K562 (cell line): ENCODE measurements around the gene EDARADD. TPM values are rescaled to one million over a fixed set of nuclear protein-coding genes. Genes with fewer than 3 reads are reported as not detected.

ENCODE experiments used
- ELF1 ChIP-seq: fragments of 200-800 bp; sonication (Bioruptor generic); IDR thresholded peaks from 2 replicates; pipeline ENCODE4 v1.6.1; 2016; ENCODE audit warnings: missing genetic modification characterization, missing compliant biosample characterization
- JUND ChIP-seq, 2 experiments: IDR thresholded peaks; 2 replicates in 1 of 2; 3 replicates in 1 of 2; pipeline ENCODE4 v1.6.1; 2011; ENCODE audit warnings: borderline replicate concordance in 2 of 2, low read depth in 2 of 2, low read length in 2 of 2, improper control_type of control experiment in 1 of 2, missing biosample characterization in 1 of 2, missing genetic modification characterization in 1 of 2, missing genetic modification reagents in 1 of 2
- NR2C1 ChIP-seq, 2 experiments: fragments of 450-650 bp; IDR thresholded peaks; 2 replicates each; pipeline ENCODE4 v1.6.1; 2017; ENCODE audit warnings: mild to moderate bottlenecking in 2 of 2, antibody characterized with exemption in 1 of 2, inconsistent platforms in 1 of 2, missing compliant biosample characterization in 1 of 2, missing genetic modification characterization in 1 of 2
- NR4A1 ChIP-seq, 2 experiments: fragments of 250-450 bp in 1 of 2; fragments of 450-650 bp in 1 of 2; sonication (Bioruptor Pico) in 1 of 2; IDR thresholded peaks; 2 replicates each; pipeline versions ENCODE4 v1.4.0 to v1.6.1; 2016 to 2020; ENCODE audit warnings: mild to moderate bottlenecking in 2 of 2, missing compliant biosample characterization in 1 of 2, missing genetic modification characterization in 1 of 2, moderate library complexity in 1 of 2
- SIRT6 ChIP-seq: IDR thresholded peaks from one replicate; pipeline ENCODE4 v1.6.1; 2012; ENCODE audit warnings: low read depth, mild to moderate bottlenecking, control low read depth, inconsistent platforms, low read length, moderate library complexity
- SMARCA4 ChIP-seq: fragments of 450-650 bp; IDR thresholded peaks from 2 replicates; pipeline ENCODE4 v1.6.1; 2016
- SPI1 ChIP-seq: IDR thresholded peaks from 2 replicates; pipeline ENCODE4 v1.6.1; 2011; ENCODE audit warnings: low read depth, low read length, control low read depth, borderline replicate concordance
- TRIM24 ChIP-seq, 2 experiments: fragments of 450-650 bp; IDR thresholded peaks; 2 replicates each; pipeline ENCODE4 v1.6.1; 2016
- U2AF1 ChIP-seq: fragments of 200-400 bp; formaldehyde crosslinking; optimal IDR thresholded peaks from 2 replicates; pipeline ENCODE3; 2017; ENCODE audit warnings: mild to moderate bottlenecking, low read depth, low read length, moderate library complexity
- ZKSCAN8 ChIP-seq: fragments of 200-800 bp; sonication (Bioruptor generic); IDR thresholded peaks from 2 replicates; pipeline ENCODE4 v1.6.1; 2016; ENCODE audit warnings: missing genetic modification characterization, missing compliant biosample characterization
- ZNF3 ChIP-seq: fragments of 250-450 bp; sonication (Bioruptor Pico); IDR thresholded peaks from 2 replicates; pipeline ENCODE4 v1.5.0; 2021; ENCODE audit warnings: mild to moderate bottlenecking, moderate library complexity
- polyA plus RNA-seq, 8 experiments: library from polyadenylated mRNA; depleted of rRNA in 4 of 8; stranded (reverse) in 5 of 8; unstranded in 3 of 8; fragments of >200 nt; fragmentation: Nextera tagmentation in 2 of 8; fragmentation: Illumina TruSeq in 1 of 8; extraction: Ambion mirVana in 2 of 8; extraction: Trizol in 1 of 8; gene quantifications; 2 replicates each; pipeline versions ENCODE4 v1.2.1 to v1.2.3, GENCODE V29; 2011 to 2014; ENCODE audit warnings: inconsistent platforms in 1 of 8, missing spikeins in 1 of 8
- total RNA-seq, 7 experiments: library from RNA; depleted of rRNA in 6 of 7; stranded (reverse); fragments of >200 nt in 6 of 7; fragmentation: Illumina TruSeq in 2 of 7; extraction: Trizol in 2 of 7; gene quantifications; 2 replicates each; pipeline versions ENCODE4 v1.2.1 to v1.2.3, GENCODE V29; 2011 to 2021; ENCODE audit warnings: low replicate concordance in 1 of 7
- TF ChIP-seq, protein P1 (sequence below): fragments of 250-450 bp; sonication (Bioruptor Pico); IDR thresholded peaks from 2 replicates; pipeline ENCODE4 v1.8.0; 2022; ENCODE audit warnings: inconsistent platforms
- TF ChIP-seq, protein P2 (sequence below): sonication (generic); formaldehyde crosslinking; IDR thresholded peaks from 2 replicates; pipeline ENCODE4 v1.8.1; 2023; ENCODE audit warnings: mild to moderate bottlenecking, missing genetic modification reagents
- TF ChIP-seq, protein P3 (sequence below), 2 experiments: fragments of 450-650 bp; formaldehyde crosslinking in 1 of 2; IDR thresholded peaks; 2 replicates each; pipeline versions ENCODE4 v1.4.0 to v1.6.1; 2014 to 2020; ENCODE audit warnings: mild to moderate bottlenecking in 2 of 2, borderline replicate concordance in 1 of 2, low read depth in 1 of 2

EDARADD gene
- total and polyA plus RNA-seq, 9 of the 15 experiments (the other 6 are each of a cell fraction or from before 2014, with no cell fraction given): 0.46 to 32.4 (median 20.6) TPM

DNA sequence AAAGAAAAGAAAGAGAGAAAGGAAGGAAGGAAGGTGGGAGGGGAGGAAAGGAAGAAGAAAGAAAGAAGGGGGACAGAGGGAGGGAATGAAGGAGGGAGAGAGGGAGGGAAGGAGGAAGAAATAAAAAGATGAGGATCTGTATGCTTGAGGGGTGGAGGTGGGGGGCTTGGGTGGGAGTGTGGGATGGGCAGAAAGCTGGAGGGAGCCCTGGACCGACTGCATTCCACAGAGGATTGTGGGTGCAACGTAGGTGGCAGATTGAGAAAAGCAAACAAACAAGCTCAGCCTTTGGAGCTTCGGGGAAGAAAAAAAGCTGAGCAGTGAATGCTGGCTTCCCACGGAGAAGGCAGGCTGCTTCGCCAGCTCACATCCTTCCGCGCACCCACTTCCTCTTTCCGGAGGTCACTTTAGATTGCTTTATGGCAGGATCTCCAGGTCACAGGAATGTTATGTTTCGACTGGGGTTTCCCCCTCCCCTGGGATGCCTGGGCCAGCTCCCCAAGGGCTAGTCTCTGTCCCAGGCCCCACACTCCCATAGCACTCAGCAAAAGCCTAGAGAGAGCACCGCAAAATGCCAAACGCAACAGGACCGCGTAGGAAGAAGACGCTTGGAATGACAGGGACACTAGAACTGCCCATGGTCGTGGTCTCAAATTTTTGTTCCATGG lies 109.0 kb downstream of the EDARADD start (continued):
- TF ChIP-seq NR4A1 (CRISPR knock-in tag; IDR thresholded peaks at IDR 0.05) (peak; percentile 19; the same call in 1 of the 2 replicates), NR4A1 (tag; IDR thresholded peaks at IDR 0.05) (no peak), JUND (IDR thresholded peaks at IDR 0.05; ENCODE audit: borderline replicate concordance, low read depth, low read length) (peak; percentile 11; the same call in 1 of the 2 replicates), JUND (tag; IDR thresholded peaks at IDR 0.05; ENCODE audit: borderline replicate concordance, low read depth, low read length) (no peak; the same call in 2 of the 3 replicates), SMARCA4 (0 out of 2 replicates have a peak, but pooled peaks have one; percentile 47), SIRT6 (no peak), SPI1 (peak; percentile 100), NR2C1 (IDR thresholded peaks at IDR 0.05) (peak; percentile 28; the same call in 1 of the 2 replicates), NR2C1 (tag; IDR thresholded peaks at IDR 0.05) (peak; percentile 83), U2AF1 (no peak), ELF1 (tag) (peak; percentile 81), ZKSCAN8 (CRISPR knock-in tag) (peak; percentile 33; the same call in 1 of the 2 replicates), ZNF3 (CRISPR knock-in tag) (no peak), TRIM24 (IDR thresholded peaks at IDR 0.05) (no peak)
- TF ChIP-seq, protein P1, sequence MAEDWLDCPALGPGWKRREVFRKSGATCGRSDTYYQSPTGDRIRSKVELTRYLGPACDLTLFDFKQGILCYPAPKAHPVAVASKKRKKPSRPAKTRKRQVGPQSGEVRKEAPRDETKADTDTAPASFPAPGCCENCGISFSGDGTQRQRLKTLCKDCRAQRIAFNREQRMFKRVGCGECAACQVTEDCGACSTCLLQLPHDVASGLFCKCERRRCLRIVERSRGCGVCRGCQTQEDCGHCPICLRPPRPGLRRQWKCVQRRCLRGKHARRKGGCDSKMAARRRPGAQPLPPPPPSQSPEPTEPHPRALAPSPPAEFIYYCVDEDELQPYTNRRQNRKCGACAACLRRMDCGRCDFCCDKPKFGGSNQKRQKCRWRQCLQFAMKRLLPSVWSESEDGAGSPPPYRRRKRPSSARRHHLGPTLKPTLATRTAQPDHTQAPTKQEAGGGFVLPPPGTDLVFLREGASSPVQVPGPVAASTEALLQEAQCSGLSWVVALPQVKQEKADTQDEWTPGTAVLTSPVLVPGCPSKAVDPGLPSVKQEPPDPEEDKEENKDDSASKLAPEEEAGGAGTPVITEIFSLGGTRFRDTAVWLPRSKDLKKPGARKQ (CRISPR knock-in tag): peak; percentile 62; the same call in 1 of the 2 replicates
- TF ChIP-seq, protein P2, sequence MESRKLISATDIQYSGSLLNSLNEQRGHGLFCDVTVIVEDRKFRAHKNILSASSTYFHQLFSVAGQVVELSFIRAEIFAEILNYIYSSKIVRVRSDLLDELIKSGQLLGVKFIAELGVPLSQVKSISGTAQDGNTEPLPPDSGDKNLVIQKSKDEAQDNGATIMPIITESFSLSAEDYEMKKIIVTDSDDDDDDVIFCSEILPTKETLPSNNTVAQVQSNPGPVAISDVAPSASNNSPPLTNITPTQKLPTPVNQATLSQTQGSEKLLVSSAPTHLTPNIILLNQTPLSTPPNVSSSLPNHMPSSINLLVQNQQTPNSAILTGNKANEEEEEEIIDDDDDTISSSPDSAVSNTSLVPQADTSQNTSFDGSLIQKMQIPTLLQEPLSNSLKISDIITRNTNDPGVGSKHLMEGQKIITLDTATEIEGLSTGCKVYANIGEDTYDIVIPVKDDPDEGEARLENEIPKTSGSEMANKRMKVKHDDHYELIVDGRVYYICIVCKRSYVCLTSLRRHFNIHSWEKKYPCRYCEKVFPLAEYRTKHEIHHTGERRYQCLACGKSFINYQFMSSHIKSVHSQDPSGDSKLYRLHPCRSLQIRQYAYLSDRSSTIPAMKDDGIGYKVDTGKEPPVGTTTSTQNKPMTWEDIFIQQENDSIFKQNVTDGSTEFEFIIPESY (CRISPR knock-in tag): peak; percentile 95
- TF ChIP-seq, protein P3, sequence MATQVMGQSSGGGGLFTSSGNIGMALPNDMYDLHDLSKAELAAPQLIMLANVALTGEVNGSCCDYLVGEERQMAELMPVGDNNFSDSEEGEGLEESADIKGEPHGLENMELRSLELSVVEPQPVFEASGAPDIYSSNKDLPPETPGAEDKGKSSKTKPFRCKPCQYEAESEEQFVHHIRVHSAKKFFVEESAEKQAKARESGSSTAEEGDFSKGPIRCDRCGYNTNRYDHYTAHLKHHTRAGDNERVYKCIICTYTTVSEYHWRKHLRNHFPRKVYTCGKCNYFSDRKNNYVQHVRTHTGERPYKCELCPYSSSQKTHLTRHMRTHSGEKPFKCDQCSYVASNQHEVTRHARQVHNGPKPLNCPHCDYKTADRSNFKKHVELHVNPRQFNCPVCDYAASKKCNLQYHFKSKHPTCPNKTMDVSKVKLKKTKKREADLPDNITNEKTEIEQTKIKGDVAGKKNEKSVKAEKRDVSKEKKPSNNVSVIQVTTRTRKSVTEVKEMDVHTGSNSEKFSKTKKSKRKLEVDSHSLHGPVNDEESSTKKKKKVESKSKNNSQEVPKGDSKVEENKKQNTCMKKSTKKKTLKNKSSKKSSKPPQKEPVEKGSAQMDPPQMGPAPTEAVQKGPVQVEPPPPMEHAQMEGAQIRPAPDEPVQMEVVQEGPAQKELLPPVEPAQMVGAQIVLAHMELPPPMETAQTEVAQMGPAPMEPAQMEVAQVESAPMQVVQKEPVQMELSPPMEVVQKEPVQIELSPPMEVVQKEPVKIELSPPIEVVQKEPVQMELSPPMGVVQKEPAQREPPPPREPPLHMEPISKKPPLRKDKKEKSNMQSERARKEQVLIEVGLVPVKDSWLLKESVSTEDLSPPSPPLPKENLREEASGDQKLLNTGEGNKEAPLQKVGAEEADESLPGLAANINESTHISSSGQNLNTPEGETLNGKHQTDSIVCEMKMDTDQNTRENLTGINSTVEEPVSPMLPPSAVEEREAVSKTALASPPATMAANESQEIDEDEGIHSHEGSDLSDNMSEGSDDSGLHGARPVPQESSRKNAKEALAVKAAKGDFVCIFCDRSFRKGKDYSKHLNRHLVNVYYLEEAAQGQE (IDR thresholded peaks at IDR 0.05; ENCODE audit: borderline replicate concordance): no peak
- TF ChIP-seq, protein P3 (CRISPR knock-in tag; IDR thresholded peaks at IDR 0.05; ENCODE audit: low read depth): 0 out of 2 replicates have a peak, but pooled peaks have one; percentile 35
